Measurements from ENCODE around the gene SERGEF.

GRCh38 chr11:17967661-17968060 is 45.2 kb downstream of the SERGEF start:
- TF ChIP-seq ELK1 (IDR thresholded peaks at IDR 0.05; ENCODE audit: borderline replicate concordance, low read depth, low read length), result no peak
- no peak for TF ChIP-seq POLR2A (IDR thresholded peaks at IDR 0.05; ENCODE audit: low read depth, low read length)
- TF ChIP-seq CTCF (conservative IDR thresholded peaks at IDR 0.05; ENCODE audit: low read depth, low read length), result no peak
- no peak for TF ChIP-seq CEBPB (IDR thresholded peaks at IDR 0.05; ENCODE audit: low read depth, low read length)
- no peak for TF ChIP-seq CHD1 (IDR thresholded peaks at IDR 0.05; ENCODE audit: low read depth, low read length)

Measured in IMR-90 (cell line).